ENCODE data around the gene TRAIP.

DNA sequence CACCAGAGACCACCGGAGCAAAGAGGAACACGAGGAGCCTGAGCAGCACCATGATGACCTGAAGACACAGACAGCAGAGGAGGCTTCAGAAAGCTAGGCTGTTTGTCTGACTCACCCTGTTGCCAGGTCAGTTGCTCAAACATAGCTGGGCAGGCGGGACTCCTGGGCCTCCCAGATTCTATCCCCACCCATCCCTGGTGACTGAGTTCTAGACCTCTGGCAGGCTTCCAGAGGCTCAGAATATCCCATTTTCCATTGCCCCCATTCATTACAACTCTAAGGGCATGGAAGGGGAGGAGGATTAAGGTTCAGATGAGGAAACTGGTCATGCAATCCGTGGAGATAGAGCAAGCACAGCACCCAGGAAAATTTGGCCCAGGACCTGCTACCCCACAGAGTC, 56.6 kb downstream of the TRAIP start, which contains the start of gene CDHR4:
- TF ChIP-seq, protein P1, sequence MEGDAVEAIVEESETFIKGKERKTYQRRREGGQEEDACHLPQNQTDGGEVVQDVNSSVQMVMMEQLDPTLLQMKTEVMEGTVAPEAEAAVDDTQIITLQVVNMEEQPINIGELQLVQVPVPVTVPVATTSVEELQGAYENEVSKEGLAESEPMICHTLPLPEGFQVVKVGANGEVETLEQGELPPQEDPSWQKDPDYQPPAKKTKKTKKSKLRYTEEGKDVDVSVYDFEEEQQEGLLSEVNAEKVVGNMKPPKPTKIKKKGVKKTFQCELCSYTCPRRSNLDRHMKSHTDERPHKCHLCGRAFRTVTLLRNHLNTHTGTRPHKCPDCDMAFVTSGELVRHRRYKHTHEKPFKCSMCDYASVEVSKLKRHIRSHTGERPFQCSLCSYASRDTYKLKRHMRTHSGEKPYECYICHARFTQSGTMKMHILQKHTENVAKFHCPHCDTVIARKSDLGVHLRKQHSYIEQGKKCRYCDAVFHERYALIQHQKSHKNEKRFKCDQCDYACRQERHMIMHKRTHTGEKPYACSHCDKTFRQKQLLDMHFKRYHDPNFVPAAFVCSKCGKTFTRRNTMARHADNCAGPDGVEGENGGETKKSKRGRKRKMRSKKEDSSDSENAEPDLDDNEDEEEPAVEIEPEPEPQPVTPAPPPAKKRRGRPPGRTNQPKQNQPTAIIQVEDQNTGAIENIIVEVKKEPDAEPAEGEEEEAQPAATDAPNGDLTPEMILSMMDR (IDR thresholded peaks at IDR 0.05; ENCODE audit: low read length) = no peak
- TF ChIP-seq EZH2 (IDR thresholded peaks at IDR 0.05; ENCODE audit: borderline replicate concordance, low read length) = no peak

All from OCI-LY1 (cell line).